K562 treated with DMSO at 1 percent for 24 hours (cell line): ENCODE results near the gene PROKR2. TPM values are rescaled to one million over a fixed set of nuclear protein-coding genes. Genes with fewer than 3 reads are reported as not detected.

ENCODE experiments used
- total RNA-seq: library from RNA; unstranded; fragments of 300-600 nt; gene quantifications from 2 replicates; pipeline ENCODE4 v1.2.3, GENCODE V29; 2022; ENCODE audit warnings: low read depth; ENCODE audit not compliant: insufficient read depth

The PROKR2 gene
- not detected in 2 replicates for total RNA-seq

DNA sequence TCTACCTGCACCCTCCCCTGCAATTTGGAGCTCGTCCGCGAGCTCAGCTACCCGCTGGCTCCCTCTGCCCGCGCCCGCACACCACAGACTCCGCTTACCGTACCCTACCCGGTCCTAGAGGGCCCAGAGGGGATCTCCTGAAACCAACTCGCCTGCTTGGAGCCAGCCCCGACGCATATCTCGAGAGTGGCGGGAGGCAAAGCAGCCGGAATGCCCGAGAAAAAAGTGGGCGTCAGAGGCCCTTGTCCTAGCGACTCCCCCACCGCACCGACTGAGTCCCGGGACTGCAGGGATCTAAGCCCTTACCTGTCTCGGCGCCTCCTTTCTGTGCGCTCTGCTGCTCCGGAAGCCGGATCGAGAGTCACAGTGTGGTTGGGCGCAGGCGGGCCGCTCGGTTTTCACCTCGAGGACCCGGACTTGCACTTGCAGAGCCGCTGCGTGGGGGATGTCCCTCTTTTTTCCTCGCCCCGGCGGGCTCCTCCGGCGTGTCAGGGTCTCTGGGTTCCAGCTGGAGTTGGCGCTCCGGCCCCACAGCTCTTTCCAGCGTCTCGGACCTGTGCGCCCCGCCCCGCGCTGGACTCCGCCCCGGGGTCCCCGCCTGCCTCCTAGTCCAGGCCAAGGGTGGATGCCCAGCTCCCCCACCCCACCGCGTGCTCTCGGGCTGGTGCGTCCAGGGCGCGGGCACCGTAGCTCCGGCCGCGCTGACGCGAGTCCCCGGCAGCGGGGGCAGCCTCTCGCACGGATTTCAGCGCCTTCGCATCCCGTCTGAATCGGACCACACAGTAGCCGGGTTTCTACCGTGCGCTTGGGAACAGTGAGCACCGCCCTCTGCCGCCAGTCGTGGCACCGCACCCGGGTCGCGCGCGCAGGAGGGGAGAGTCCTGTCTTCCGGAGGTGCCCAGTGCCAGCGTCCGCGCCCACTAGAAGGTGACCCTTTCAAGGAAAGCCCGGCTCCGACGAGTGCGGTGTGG, at the start of gene PROKR2:
TSS of gene PROKR2 (minus strand) at position 767 of the 971 bp plus-strand sequence. CDS start 2,585 bp downstream, outside the sequence.

Other genes with a start within 250 kb of the PROKR2 start
- 61.4 and 70.6 TPM in 2 replicates for gene TMEM230, start 203.9 kb downstream of the PROKR2 start, total RNA-seq
- 205 and 211 TPM in 2 replicates for gene PCNA, start 197.0 kb downstream of the PROKR2 start, total RNA-seq
- 5.3 and 6.5 TPM in 2 replicates for gene CDS2, start 189.9 kb downstream of the PROKR2 start, total RNA-seq